ENCODE data around the gene CLEC5A. TPM values are rescaled to one million over a fixed set of nuclear protein-coding genes. Genes with fewer than 3 reads are reported as not detected.
"Not testable (repeated sequence)": the region's sequence is repeated elsewhere in the genome, so short reads cannot be mapped to it uniquely, and the experiment has no call there.

The CLEC5A gene
- polyA plus RNA-seq, 1 experiment, result not detected

GRCh38 chr7:141920281-141920680 is 26.5 kb downstream of the CLEC5A start:
- Histone ChIP-seq H3K27me3 (ENCODE audit: control insufficient read depth, insufficient read depth, low read length) (no peaks in the 10 kb centered on the region), H3K9me3 (ENCODE audit: control insufficient read depth, insufficient read depth, low read length) (peaks cover 6% of the 10 kb centered on the region), H3K27ac (ENCODE audit: low read depth, low read length) (no peak overlapping the region), H3K4me3 (ENCODE audit: low read depth, low read length) (no peak overlapping the region)
- DNase-seq (ENCODE audit: low read depth, low spot score), result no peak
- ChIA-PET POLR2A (no interaction called here), CTCF (no interaction called here)
- TF ChIP-seq CTCF (IDR thresholded peaks at IDR 0.05; ENCODE audit: low read depth, low read length), result no peak

GRCh38 chr7:141916099-141916498 is 30.7 kb downstream of the CLEC5A start, which contains the start of gene OR9A4:
Gene OR9A4, plus strand, starts transcription at chr7:141916399. Its CDS starts 2,477 bp downstream, at chr7:141918876.
- no peak for TF ChIP-seq CTCF (IDR thresholded peaks at IDR 0.05; ENCODE audit: low read depth, low read length)
- peaks cover 6% of the 10 kb centered on the region for H3K9me3 ChIP-seq (ENCODE audit: control insufficient read depth, insufficient read depth, low read length)
- no peak for DNase-seq (ENCODE audit: low read depth, low spot score)
- H3K4me3 ChIP-seq (ENCODE audit: low read depth, low read length), result no peak within 1 kb of the TSS
- POLR2A ChIA-PET, result no interaction called here
- H3K27me3 ChIP-seq (ENCODE audit: control insufficient read depth, insufficient read depth, low read length), result no peaks in the 10 kb centered on the region
- CTCF ChIA-PET, result no interaction called here
- H3K27ac ChIP-seq (ENCODE audit: low read depth, low read length), result no peak within 1 kb of the TSS

GRCh38 chr7:141915565-141915964 is 31.2 kb downstream of the CLEC5A start:
- ChIA-PET CTCF (no interaction called here), POLR2A (no interaction called here)

GRCh38 chr7:141911391-141911790 is 35.4 kb downstream of the CLEC5A start:
- peaks cover 6% of the 10 kb centered on the region for H3K9me3 ChIP-seq (ENCODE audit: control insufficient read depth, insufficient read depth, low read length)
- POLR2A ChIA-PET, result no interaction called here
- no peak for DNase-seq (ENCODE audit: low read depth, low spot score)
- no peak for TF ChIP-seq CTCF (IDR thresholded peaks at IDR 0.05; ENCODE audit: low read depth, low read length)
- CTCF ChIA-PET, result no interaction called here
- H3K4me3 ChIP-seq (ENCODE audit: low read depth, low read length), result no peak overlapping the region
- H3K27me3 ChIP-seq (ENCODE audit: control insufficient read depth, insufficient read depth, low read length), result no peaks in the 10 kb centered on the region
- H3K27ac ChIP-seq (ENCODE audit: low read depth, low read length), result no peak overlapping the region

More at GRCh38 chr7:141915565-141915964, 31.2 kb downstream of the CLEC5A start:
- Histone ChIP-seq H3K9me3 (ENCODE audit: control insufficient read depth, insufficient read depth, low read length) (peaks cover 6% of the 10 kb centered on the region), H3K4me3 (ENCODE audit: low read depth, low read length) (no peak overlapping the region), H3K27me3 (ENCODE audit: control insufficient read depth, insufficient read depth, low read length) (no peaks in the 10 kb centered on the region), H3K27ac (ENCODE audit: low read depth, low read length) (no peak overlapping the region)
- no peak for DNase-seq (ENCODE audit: low read depth, low spot score)
- TF ChIP-seq CTCF (IDR thresholded peaks at IDR 0.05; ENCODE audit: low read depth, low read length), result no peak

- ChIA-PET CTCF (no interaction called here), POLR2A (no interaction called here)
- Histone ChIP-seq H3K27me3 (ENCODE audit: control insufficient read depth, insufficient read depth, low read length) (no peaks in the 10 kb centered on the region), H3K9me3 (ENCODE audit: control insufficient read depth, insufficient read depth, low read length) (no peaks in the 10 kb centered on the region; the same call in 1 of the 2 replicates), H3K27ac (ENCODE audit: low read depth, low read length) (no peak overlapping the region), H3K4me3 (ENCODE audit: low read depth, low read length) (no peak overlapping the region)
- DNase-seq (ENCODE audit: low read depth, low spot score), result no peak
- no peak for TF ChIP-seq CTCF (IDR thresholded peaks at IDR 0.05; ENCODE audit: low read depth, low read length)
Observed at GRCh38 chr7:141906285-141906684, 40.5 kb downstream of the CLEC5A start.

- CTCF ChIA-PET; DNase-seq (ENCODE audit: low read depth, low spot score); POLR2A ChIA-PET; H3K27ac ChIP-seq (ENCODE audit: low read depth, low read length); H3K27me3 ChIP-seq (ENCODE audit: control insufficient read depth, insufficient read depth, low read length); H3K4me3 ChIP-seq (ENCODE audit: low read depth, low read length); H3K9me3 ChIP-seq (ENCODE audit: control insufficient read depth, insufficient read depth, low read length): not testable (repeated sequence)
Observed at GRCh38 chr7:141899366-141899765, 47.4 kb downstream of the CLEC5A start.
